ENCODE data around the gene NCS1.

The NCS1 gene

GRCh38 chr9:130150779-130151382 is 21.3 kb upstream of the NCS1 start:
- DNase-seq (ENCODE audit: low read depth, low spot score) = no peak
- Histone ChIP-seq H3K4me3 (no peak overlapping the region), H3K9ac (ENCODE audit: insufficient read length) (no peak overlapping the region), H3K9me3 (ENCODE audit: low read depth, low read length) (no peaks in the 10 kb centered on the region), H3K27ac (no peak overlapping the region), H3K36me3 (ENCODE audit: insufficient read depth, low read length) (no peaks in the 10 kb centered on the region)
- TF ChIP-seq FOXP2 (optimal IDR thresholded peaks at IDR 0.05; ENCODE audit: control extremely low read depth, extremely low read length, insufficient read depth) (no peak), EZH2 (IDR thresholded peaks at IDR 0.05) (no peak), POLR2AphosphoS5 (IDR thresholded peaks at IDR 0.05; ENCODE audit: borderline replicate concordance, low read depth, low read length) (no peak)

- H3K27ac ChIP-seq = no peak overlapping the region
- no peak for TF ChIP-seq FOXP2 (optimal IDR thresholded peaks at IDR 0.05; ENCODE audit: control extremely low read depth, extremely low read length, insufficient read depth)
- TF ChIP-seq EZH2 (IDR thresholded peaks at IDR 0.05) = no peak
- TF ChIP-seq POLR2AphosphoS5 (IDR thresholded peaks at IDR 0.05; ENCODE audit: borderline replicate concordance, low read depth, low read length) = no peak
- no peak for DNase-seq (ENCODE audit: low read depth, low spot score)
- H3K36me3 ChIP-seq (ENCODE audit: insufficient read depth, low read length) = no peaks in the 10 kb centered on the region
- no peaks in the 10 kb centered on the region for H3K9me3 ChIP-seq (ENCODE audit: low read depth, low read length)
- H3K4me3 ChIP-seq = no peak overlapping the region
- no peak overlapping the region for H3K9ac ChIP-seq (ENCODE audit: insufficient read length)
Observed at GRCh38 chr9:130154816-130155215, 17.4 kb upstream of the NCS1 start.

- no peak for TF ChIP-seq POLR2AphosphoS5 (IDR thresholded peaks at IDR 0.05; ENCODE audit: borderline replicate concordance, low read depth, low read length)
- no peak for TF ChIP-seq FOXP2 (optimal IDR thresholded peaks at IDR 0.05; ENCODE audit: control extremely low read depth, extremely low read length, insufficient read depth)
- no peak for TF ChIP-seq EZH2 (IDR thresholded peaks at IDR 0.05)
- H3K9me3 ChIP-seq (ENCODE audit: low read depth, low read length) = no peaks in the 10 kb centered on the region
- no peaks in the 10 kb centered on the region for H3K36me3 ChIP-seq (ENCODE audit: insufficient read depth, low read length)
- no peak overlapping the region for H3K27ac ChIP-seq
- H3K9ac ChIP-seq (ENCODE audit: insufficient read length) = no peak overlapping the region
- H3K4me3 ChIP-seq = no peak overlapping the region
- no peak for DNase-seq (ENCODE audit: low read depth, low spot score)
Observed at GRCh38 chr9:130155647-130156046, 16.6 kb upstream of the NCS1 start.

GRCh38 chr9:130156672-130157071 is 15.5 kb upstream of the NCS1 start:
- DNase-seq (ENCODE audit: low read depth, low spot score) = no peak
- H3K9ac ChIP-seq (ENCODE audit: insufficient read length) = no peak overlapping the region
- H3K27ac ChIP-seq = no peak overlapping the region
- H3K4me3 ChIP-seq = no peak overlapping the region
- TF ChIP-seq FOXP2 (optimal IDR thresholded peaks at IDR 0.05; ENCODE audit: control extremely low read depth, extremely low read length, insufficient read depth) = no peak
- TF ChIP-seq EZH2 (IDR thresholded peaks at IDR 0.05) = no peak
- no peak for TF ChIP-seq POLR2AphosphoS5 (IDR thresholded peaks at IDR 0.05; ENCODE audit: borderline replicate concordance, low read depth, low read length)
- H3K36me3 ChIP-seq (ENCODE audit: insufficient read depth, low read length) = no peaks in the 10 kb centered on the region
- H3K9me3 ChIP-seq (ENCODE audit: low read depth, low read length) = no peaks in the 10 kb centered on the region

GRCh38 chr9:130157079-130157478 is 15.1 kb upstream of the NCS1 start:
- no peak overlapping the region for H3K4me3 ChIP-seq
- H3K36me3 ChIP-seq (ENCODE audit: insufficient read depth, low read length) = no peaks in the 10 kb centered on the region
- TF ChIP-seq EZH2 (IDR thresholded peaks at IDR 0.05) (no peak), POLR2AphosphoS5 (IDR thresholded peaks at IDR 0.05; ENCODE audit: borderline replicate concordance, low read depth, low read length) (no peak), FOXP2 (optimal IDR thresholded peaks at IDR 0.05; ENCODE audit: control extremely low read depth, extremely low read length, insufficient read depth) (no peak)
- DNase-seq (ENCODE audit: low read depth, low spot score) = no peak
- H3K27ac ChIP-seq = no peak overlapping the region
- H3K9me3 ChIP-seq (ENCODE audit: low read depth, low read length) = no peaks in the 10 kb centered on the region
- H3K9ac ChIP-seq (ENCODE audit: insufficient read length) = no peak overlapping the region

- no peak overlapping the region for H3K9ac ChIP-seq (ENCODE audit: insufficient read length)
- H3K4me3 ChIP-seq = no peak overlapping the region
- no peak overlapping the region for H3K27ac ChIP-seq
- DNase-seq (ENCODE audit: low read depth, low spot score) = no peak
- no peaks in the 10 kb centered on the region for H3K36me3 ChIP-seq (ENCODE audit: insufficient read depth, low read length)
- TF ChIP-seq FOXP2 (optimal IDR thresholded peaks at IDR 0.05; ENCODE audit: control extremely low read depth, extremely low read length, insufficient read depth) = no peak
- no peak for TF ChIP-seq POLR2AphosphoS5 (IDR thresholded peaks at IDR 0.05; ENCODE audit: borderline replicate concordance, low read depth, low read length)
- TF ChIP-seq EZH2 (IDR thresholded peaks at IDR 0.05) = no peak
- no peaks in the 10 kb centered on the region for H3K9me3 ChIP-seq (ENCODE audit: low read depth, low read length)
Observed at GRCh38 chr9:130158001-130158400, 14.2 kb upstream of the NCS1 start.

- Histone ChIP-seq H3K9me3 (ENCODE audit: low read depth, low read length) (no peaks in the 10 kb centered on the region), H3K9ac (ENCODE audit: insufficient read length) (no peak overlapping the region), H3K4me3 (no peak overlapping the region), H3K36me3 (ENCODE audit: insufficient read depth, low read length) (no peaks in the 10 kb centered on the region), H3K27ac (no peak overlapping the region)
- no peak for DNase-seq (ENCODE audit: low read depth, low spot score)
- TF ChIP-seq EZH2 (IDR thresholded peaks at IDR 0.05) (no peak), FOXP2 (optimal IDR thresholded peaks at IDR 0.05; ENCODE audit: control extremely low read depth, extremely low read length, insufficient read depth) (no peak), POLR2AphosphoS5 (IDR thresholded peaks at IDR 0.05; ENCODE audit: borderline replicate concordance, low read depth, low read length) (no peak)
Observed at GRCh38 chr9:130159057-130159456, 13.1 kb upstream of the NCS1 start.

GRCh38 chr9:130159915-130160670 is 12.1 kb upstream of the NCS1 start:
- H3K4me3 ChIP-seq = no peak overlapping the region
- no peak for DNase-seq (ENCODE audit: low read depth, low spot score)
- H3K9me3 ChIP-seq (ENCODE audit: low read depth, low read length) = no peaks in the 10 kb centered on the region
- H3K9ac ChIP-seq (ENCODE audit: insufficient read length) = no peak overlapping the region
- H3K36me3 ChIP-seq (ENCODE audit: insufficient read depth, low read length) = no peaks in the 10 kb centered on the region
- no peak for TF ChIP-seq FOXP2 (optimal IDR thresholded peaks at IDR 0.05; ENCODE audit: control extremely low read depth, extremely low read length, insufficient read depth)
- no peak for TF ChIP-seq EZH2 (IDR thresholded peaks at IDR 0.05)
- H3K27ac ChIP-seq = no peak overlapping the region
